ENCODE data around the gene ENOX1.

ENOX1 gene

GRCh38 chr13:43214124-43214523 is 572.6 kb downstream of the ENOX1 start:
- H3K4me3 ChIP-seq (ENCODE audit: control insufficient read depth, low read depth, low read length): no peak overlapping the region
- TF ChIP-seq, protein P1, sequence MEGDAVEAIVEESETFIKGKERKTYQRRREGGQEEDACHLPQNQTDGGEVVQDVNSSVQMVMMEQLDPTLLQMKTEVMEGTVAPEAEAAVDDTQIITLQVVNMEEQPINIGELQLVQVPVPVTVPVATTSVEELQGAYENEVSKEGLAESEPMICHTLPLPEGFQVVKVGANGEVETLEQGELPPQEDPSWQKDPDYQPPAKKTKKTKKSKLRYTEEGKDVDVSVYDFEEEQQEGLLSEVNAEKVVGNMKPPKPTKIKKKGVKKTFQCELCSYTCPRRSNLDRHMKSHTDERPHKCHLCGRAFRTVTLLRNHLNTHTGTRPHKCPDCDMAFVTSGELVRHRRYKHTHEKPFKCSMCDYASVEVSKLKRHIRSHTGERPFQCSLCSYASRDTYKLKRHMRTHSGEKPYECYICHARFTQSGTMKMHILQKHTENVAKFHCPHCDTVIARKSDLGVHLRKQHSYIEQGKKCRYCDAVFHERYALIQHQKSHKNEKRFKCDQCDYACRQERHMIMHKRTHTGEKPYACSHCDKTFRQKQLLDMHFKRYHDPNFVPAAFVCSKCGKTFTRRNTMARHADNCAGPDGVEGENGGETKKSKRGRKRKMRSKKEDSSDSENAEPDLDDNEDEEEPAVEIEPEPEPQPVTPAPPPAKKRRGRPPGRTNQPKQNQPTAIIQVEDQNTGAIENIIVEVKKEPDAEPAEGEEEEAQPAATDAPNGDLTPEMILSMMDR (IDR thresholded peaks at IDR 0.05; ENCODE audit: control insufficient read depth, insufficient read depth, low read depth, low read length, missing control alignments): no peak
- DNase-seq (ENCODE audit: low read depth): no peak

- no peak overlapping the region for H3K4me3 ChIP-seq (ENCODE audit: control insufficient read depth, low read depth, low read length)
- TF ChIP-seq, protein P1 (IDR thresholded peaks at IDR 0.05; ENCODE audit: control insufficient read depth, insufficient read depth, low read depth, low read length, missing control alignments): no peak
- no peak for DNase-seq (ENCODE audit: low read depth)
These were observed 579.9 kb downstream of the ENOX1 start for GRCh38 chr13:43206838-43207237.

DNA sequence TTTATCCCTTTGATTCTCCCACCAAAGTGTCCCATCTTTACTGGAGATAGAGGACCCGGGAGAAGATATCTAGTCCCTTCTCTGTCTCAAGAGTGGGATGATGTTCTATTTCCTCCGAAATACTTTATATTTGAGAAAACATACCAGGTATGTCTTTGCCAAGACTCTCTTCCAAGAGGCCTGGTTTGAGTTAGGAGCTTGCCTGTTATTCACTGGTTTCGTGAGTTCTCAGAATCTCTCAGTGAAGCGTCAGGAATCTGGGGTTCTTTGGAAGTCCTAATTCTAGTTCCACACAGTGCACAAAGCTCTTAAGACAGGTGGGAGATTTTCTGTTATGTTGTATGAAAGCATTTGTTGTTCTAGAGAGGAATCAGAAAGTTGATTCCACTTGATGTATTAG is 581.4 kb downstream of the ENOX1 start:
- H3K4me3 ChIP-seq (ENCODE audit: control insufficient read depth, low read depth, low read length): no peak overlapping the region
- DNase-seq (ENCODE audit: low read depth): no peak
- TF ChIP-seq, protein P1 (IDR thresholded peaks at IDR 0.05; ENCODE audit: control insufficient read depth, insufficient read depth, low read depth, low read length, missing control alignments): no peak

DNA sequence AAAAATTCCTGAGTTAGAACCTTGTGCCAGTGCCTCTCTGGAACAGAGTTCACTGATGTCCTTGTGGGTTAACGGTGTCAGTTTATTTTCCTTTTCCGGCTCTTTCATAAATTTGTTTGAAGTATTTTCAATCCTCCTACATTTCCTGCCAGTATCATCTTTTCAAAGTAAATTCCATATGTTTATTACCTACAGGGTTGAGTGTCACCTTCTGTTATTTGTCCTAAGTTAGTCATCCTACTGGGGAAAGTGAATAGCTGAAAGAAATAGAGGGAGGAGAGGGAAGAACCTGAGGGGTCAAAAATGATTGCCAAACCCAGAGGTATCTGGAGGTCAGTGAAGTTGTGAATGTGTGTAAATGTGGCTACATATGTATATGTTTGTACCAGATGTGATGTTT is 582.2 kb downstream of the ENOX1 start:
- H3K4me3 ChIP-seq (ENCODE audit: control insufficient read depth, low read depth, low read length): no peak overlapping the region
- TF ChIP-seq, protein P1 (IDR thresholded peaks at IDR 0.05; ENCODE audit: control insufficient read depth, insufficient read depth, low read depth, low read length, missing control alignments): no peak
- no peak for DNase-seq (ENCODE audit: low read depth)

- TF ChIP-seq, protein P1 (IDR thresholded peaks at IDR 0.05; ENCODE audit: control insufficient read depth, insufficient read depth, low read depth, low read length, missing control alignments): no peak
These were observed 583.0 kb downstream of the ENOX1 start for GRCh38 chr13:43203781-43204180.

GRCh38 chr13:43200736-43201135 is 586.0 kb downstream of the ENOX1 start:
- TF ChIP-seq, protein P1 (IDR thresholded peaks at IDR 0.05; ENCODE audit: control insufficient read depth, insufficient read depth, low read depth, low read length, missing control alignments): no peak
- H3K4me3 ChIP-seq (ENCODE audit: control insufficient read depth, low read depth, low read length): no peak overlapping the region
- DNase-seq (ENCODE audit: low read depth): no peak

More at GRCh38 chr13:43203781-43204180, 583.0 kb downstream of the ENOX1 start:
- no peak overlapping the region for H3K4me3 ChIP-seq (ENCODE audit: control insufficient read depth, low read depth, low read length)
- no peak for DNase-seq (ENCODE audit: low read depth)

DNA sequence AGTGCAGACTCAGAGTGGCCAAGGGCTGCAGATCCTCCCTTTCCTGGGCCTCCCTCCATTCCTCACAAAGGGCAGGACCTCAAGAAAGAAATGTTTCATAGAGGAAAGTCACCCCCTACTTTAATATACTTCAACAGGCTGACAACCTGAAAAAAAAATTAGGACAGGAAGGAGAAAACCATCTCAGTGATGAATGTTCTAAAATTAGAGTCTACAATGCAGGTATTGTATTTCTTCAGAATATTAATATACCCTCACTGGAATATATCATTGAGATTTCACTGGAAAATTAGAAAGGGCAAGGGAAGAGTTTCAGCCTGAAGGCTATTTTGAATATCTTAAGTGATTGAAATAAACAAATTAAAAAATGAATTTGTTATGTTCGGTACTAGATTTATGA is 586.5 kb downstream of the ENOX1 start:
- TF ChIP-seq, protein P1 (IDR thresholded peaks at IDR 0.05; ENCODE audit: control insufficient read depth, insufficient read depth, low read depth, low read length, missing control alignments): no peak
- DNase-seq (ENCODE audit: low read depth): no peak
- no peak overlapping the region for H3K4me3 ChIP-seq (ENCODE audit: control insufficient read depth, low read depth, low read length)

All from AG09309 (cell line).